ENCODE measurements around the gene TJP2.

DNA sequence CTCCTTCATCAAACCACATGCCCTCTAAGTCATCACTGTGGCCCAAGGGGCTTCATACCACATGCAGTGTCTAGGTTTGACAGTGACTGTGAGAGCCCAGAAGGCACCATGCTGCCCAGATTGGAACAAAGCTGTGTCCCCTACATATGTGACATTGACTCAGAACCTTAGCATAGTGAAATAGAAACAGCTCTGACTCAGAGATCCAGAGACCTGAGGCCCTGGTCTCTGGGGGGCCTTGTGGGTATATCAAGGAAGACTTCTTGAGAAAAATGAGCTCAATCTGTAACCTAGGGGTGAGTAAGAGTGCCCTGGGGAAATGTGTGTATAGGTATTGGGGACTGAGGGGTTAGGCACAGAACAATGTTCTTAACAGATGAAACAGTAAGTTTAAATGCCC is 143.8 kb downstream of the TJP2 start:
- no peak for TF ChIP-seq POLR2A (IDR thresholded peaks at IDR 0.05)
- TF ChIP-seq CTCF (IDR thresholded peaks at IDR 0.05) = no peak
